Dermis blood vessel endothelial cell (primary cell): ENCODE data around the gene PDE8A. TPM values are rescaled to one million over a fixed set of nuclear protein-coding genes. Genes with fewer than 3 reads are reported as not detected.
"Not testable (repeated sequence)": the region's sequence is repeated elsewhere in the genome, so short reads cannot be mapped to it uniquely, and the experiment has no call there.

ENCODE experiments used
- DNase-seq: peaks from one replicate; pipeline ENCODE4 v3.0.0; 2010
- total RNA-seq: library from RNA; depleted of rRNA; stranded (reverse); fragments of >200 nt; gene quantifications from 2 replicates; pipeline ENCODE4 v1.2.3, GENCODE V29; 2014

Gene PDE8A
- total RNA-seq, 1 donor from 2014 or later, result 69.8 TPM

- peak; percentile 41 for DNase-seq
Observed at GRCh38 chr15:85010386-85011159, 28.9 kb downstream of the PDE8A start.

- DNase-seq, result no peak
Observed at GRCh38 chr15:85011160-85011571, 29.5 kb downstream of the PDE8A start.

GRCh38 chr15:85011724-85012123, 30.1 kb downstream of the PDE8A start:
- not testable (repeated sequence) for DNase-seq

GRCh38 chr15:85013785-85014184, 32.1 kb downstream of the PDE8A start:
- no peak for DNase-seq

GRCh38 chr15:85014932-85015331, 33.3 kb downstream of the PDE8A start:
- no peak for DNase-seq

GRCh38 chr15:85016275-85016674, 34.6 kb downstream of the PDE8A start:
- DNase-seq, result no peak

GRCh38 chr15:85019815-85020590, 38.3 kb downstream of the PDE8A start:
- DNase-seq, result no peak

- DNase-seq, result no peak
Observed at GRCh38 chr15:85021409-85021808, 39.8 kb downstream of the PDE8A start.

- DNase-seq, result no peak
Observed at GRCh38 chr15:85022860-85023403, 41.3 kb downstream of the PDE8A start.

- no peak for DNase-seq
Observed at GRCh38 chr15:85024003-85024402, 42.3 kb downstream of the PDE8A start.

GRCh38 chr15:85024509-85025336, 43.1 kb downstream of the PDE8A start:
- DNase-seq, result peak; percentile 68

GRCh38 chr15:85025516-85026251, 44.0 kb downstream of the PDE8A start:
- no peak for DNase-seq

- no peak for DNase-seq
Observed at GRCh38 chr15:85026304-85027032, 44.8 kb downstream of the PDE8A start.

GRCh38 chr15:85027033-85027380, 45.4 kb downstream of the PDE8A start:
- no peak for DNase-seq

- no peak for DNase-seq
Observed at GRCh38 chr15:85027421-85027820, 45.8 kb downstream of the PDE8A start.

- no peak for DNase-seq
Observed at GRCh38 chr15:85028416-85028815, 46.8 kb downstream of the PDE8A start.

- DNase-seq, result no peak
Observed at GRCh38 chr15:85029221-85029620, 47.6 kb downstream of the PDE8A start.

GRCh38 chr15:85030301-85030929, 48.8 kb downstream of the PDE8A start:
- DNase-seq, result peak; percentile 86

GRCh38 chr15:85031086-85031943, 49.7 kb downstream of the PDE8A start:
- no peak for DNase-seq
